GM19455 (cell line): ENCODE data around the gene METTL16.
"Not testable (repeated sequence)": the region's sequence is repeated elsewhere in the genome, so short reads cannot be mapped to it uniquely, and the experiment has no call there.

Experiments used
- ATAC-seq: cut with Tn5 transposase; IDR thresholded peaks from one replicate; pipeline ENCODE4 v1.9.1; 2021; ENCODE audit not compliant: unreplicated experiment

Gene METTL16

GRCh38 chr17:2502871-2503580 is 8.7 kb downstream of the METTL16 start:
- no peak for ATAC-seq

- no peak for ATAC-seq
Measured at GRCh38 chr17:2500446-2500845, 11.2 kb downstream of the METTL16 start.

DNA sequence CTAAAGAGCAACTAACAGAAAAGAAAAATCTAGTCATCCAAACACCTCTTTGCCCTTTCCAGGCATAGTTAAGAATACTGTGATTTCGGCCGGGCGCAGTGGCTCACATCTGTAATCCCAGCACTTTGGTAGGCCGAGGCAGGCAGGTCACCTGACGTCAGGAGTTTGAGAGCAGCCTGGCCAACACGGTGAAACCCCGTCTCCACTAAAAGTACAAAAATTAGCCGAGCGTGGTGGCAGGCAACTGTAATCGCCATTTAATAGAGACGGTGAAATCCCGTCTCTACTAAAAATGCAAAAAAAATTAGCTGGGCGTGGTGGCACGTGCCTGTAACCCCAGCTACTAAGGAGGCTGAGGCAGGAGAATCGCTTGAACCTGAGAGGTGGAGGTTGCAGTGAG is 22.4 kb downstream of the METTL16 start:
- ATAC-seq, result not testable (repeated sequence)

GRCh38 chr17:2487306-2487705 is 24.4 kb downstream of the METTL16 start:
- no peak for ATAC-seq

- ATAC-seq, result not testable (repeated sequence)
Measured at GRCh38 chr17:2486709-2487108, 25.0 kb downstream of the METTL16 start.

- ATAC-seq, result no peak
Measured at GRCh38 chr17:2485970-2486369, 25.7 kb downstream of the METTL16 start.

DNA sequence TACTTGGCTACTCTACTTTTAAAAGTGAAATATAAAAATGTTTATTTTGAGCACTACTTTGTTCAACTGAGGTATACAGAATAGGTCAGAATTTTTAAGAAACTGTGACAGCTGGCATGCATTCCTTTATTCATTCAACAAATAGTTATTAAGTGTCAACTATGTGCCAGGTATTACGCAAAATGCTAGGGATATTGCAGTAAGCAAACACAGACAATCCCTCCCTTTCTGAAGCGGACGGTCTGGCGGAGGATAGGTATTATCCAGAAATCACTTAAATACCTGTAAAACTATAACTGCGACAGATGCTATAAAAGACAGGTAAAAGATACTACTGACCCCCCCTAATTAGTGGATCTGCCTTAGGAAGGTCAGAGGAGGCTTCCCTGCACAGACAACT is 26.1 kb downstream of the METTL16 start:
- no peak for ATAC-seq

DNA sequence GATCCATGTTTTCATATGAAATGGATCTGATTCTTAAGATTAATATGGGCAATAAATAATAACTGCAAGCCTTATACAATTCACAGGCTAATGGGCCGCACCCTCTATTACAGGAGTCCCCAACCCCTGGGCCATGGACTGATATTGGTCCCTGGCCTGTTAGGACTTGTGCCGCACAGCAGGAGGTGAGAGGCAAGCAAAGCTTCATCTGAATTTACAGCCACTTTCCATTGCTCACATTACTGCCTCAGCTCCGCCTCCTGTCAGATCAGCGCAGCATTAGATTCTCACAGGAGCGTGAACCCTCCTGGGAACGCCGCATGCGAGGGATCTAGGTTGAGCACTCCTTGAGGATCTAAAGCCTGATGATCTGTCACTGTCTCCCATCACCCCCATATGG is 26.8 kb downstream of the METTL16 start:
- ATAC-seq, result no peak

- no peak for ATAC-seq
Measured at GRCh38 chr17:2483084-2483483, 28.6 kb downstream of the METTL16 start.

DNA sequence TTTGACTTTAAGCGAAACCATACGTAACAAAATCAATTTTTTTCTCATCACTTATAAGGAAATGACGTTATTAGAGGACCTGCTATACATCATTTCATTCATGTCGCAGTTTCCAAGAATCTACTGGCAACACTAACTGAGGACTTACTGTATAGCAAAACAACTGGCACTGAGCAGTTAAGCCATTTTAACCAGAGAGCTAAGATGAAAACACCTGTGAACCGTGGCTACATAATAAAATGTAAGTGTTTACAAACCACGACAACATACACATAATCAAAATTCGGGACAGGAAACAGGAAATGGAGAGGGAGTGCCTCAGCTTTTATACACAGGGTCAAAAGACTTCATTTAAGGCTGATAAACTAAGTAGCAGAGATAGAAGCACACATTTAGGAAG is 29.5 kb downstream of the METTL16 start:
- ATAC-seq, result no peak

GRCh38 chr17:2481760-2482159 is 29.9 kb downstream of the METTL16 start:
- no peak for ATAC-seq

GRCh38 chr17:2478458-2478857 is 33.2 kb downstream of the METTL16 start:
- no peak for ATAC-seq

DNA sequence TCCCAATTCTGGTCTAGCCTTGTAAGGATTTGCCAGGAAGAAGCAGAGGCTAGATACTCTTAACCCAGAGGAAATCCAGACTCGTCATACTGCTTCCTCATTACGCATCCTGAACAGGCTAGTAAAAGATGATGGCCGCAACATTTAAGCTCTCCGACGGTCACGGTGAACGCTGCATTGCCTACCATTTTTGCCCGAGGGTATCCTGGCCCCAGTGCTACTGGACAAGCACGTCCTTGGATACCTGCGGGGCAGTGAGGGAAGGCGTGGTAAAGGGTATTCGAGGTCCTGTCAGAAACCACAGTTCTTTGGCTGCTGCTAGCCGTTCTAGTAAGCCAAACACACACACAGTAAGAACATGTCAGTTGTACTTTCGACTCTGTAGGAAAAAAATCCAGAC is 36.6 kb downstream of the METTL16 start:
- no peak for ATAC-seq

GRCh38 chr17:2474371-2474770 is 37.3 kb downstream of the METTL16 start:
- no peak for ATAC-seq

- no peak for ATAC-seq
Measured at GRCh38 chr17:2468270-2468669, 43.4 kb downstream of the METTL16 start.

DNA sequence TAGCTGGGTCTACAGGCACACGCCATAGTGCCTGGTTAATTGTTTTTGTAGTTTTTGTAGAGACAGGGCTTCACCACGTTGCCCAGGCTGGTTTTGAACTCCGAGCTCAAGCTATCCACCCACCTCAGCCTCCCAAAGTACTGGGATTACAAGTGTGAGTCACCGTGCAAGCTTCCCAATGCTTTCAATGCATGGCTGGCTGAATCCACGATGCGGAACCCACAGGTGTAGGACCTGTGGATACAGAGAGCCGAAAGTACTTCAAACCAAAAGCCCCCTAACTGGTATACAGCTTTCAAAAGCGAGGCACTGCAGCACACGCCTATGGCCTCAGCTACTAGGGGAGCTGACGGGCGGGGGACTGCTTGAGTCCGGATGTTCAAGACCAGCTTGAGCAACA is 44.8 kb downstream of the METTL16 start:
- ATAC-seq, result no peak

DNA sequence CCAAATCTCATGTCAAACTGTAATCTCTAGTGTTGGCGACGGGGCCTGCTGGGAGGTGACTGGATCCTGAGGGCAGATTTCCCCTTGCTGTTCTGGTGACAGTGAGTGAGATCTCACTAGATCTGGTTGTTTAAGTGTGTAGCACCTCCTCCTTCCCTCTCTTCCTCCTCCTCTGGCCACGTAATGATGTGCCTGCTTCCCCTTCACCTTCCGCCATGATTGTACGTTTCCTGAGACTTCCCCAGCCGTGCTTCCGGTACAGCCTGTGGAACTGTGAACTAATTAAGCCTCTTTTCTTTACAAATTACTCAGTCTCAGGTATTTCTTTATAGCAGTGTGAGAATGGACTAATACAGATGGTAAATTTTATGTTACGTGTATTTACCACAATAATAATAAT is 49.2 kb downstream of the METTL16 start:
- no peak for ATAC-seq

DNA sequence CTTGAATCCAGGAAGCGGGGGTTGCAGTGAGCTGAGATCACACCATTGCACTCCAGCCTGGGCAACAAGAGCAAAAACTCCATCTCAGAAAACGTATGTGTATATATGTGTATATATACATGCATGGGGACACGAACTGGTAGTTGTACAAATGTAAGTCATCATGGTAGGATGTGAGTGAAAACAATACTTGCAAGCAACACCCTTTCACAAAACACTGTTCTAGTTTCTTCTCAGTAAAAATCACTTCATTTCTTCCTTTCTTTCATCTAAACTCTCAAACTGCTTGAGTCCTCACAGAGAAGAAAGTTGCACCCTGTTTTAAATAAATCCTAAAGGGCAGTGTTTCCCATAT is 51.8 kb downstream of the METTL16 start:
- ATAC-seq, result no peak

GRCh38 chr17:2457913-2458312 is 53.8 kb downstream of the METTL16 start:
- no peak for ATAC-seq

DNA sequence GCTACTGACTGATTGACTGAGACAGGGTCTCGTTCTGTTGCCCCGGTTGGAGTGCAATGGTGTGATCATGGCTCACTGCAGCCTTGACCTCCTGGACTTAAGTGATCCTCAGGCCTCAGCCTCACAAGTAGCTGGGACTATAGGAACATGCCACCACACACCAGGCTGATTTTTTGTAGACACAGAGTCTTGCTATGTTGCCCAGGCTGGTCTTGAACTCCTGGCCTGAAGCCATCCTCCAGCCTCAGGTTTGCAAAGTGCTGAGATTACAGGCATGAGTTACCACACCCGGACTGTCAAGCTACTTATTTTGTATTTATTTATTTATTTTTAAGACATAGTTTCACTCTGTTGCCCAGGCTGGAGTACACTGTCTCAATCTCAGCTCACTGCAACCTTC is 55.2 kb downstream of the METTL16 start:
- no peak for ATAC-seq

- ATAC-seq, result no peak
Measured at GRCh38 chr17:2455956-2456355, 55.7 kb downstream of the METTL16 start.

DNA sequence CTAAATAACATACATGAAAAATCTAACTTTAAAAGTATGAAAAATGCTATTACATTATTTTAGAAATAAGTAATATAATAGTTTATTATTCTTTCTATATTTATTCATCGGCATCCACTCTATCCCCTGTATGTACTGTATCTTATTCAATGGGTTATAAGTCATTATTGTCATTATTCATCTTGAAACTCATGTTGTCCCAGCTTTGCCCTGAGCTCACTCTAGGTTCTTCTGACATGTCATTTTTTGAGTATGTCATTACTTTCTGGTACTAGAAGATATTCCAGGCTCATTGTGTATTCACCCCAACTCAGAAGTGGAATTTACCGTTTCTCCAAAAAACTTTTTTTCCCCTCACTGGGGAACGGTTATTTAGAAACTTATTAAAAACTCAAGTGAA is 57.8 kb downstream of the METTL16 start:
- no peak for ATAC-seq

- no peak for ATAC-seq
Measured at GRCh38 chr17:2453325-2453724, 58.4 kb downstream of the METTL16 start.
